K562 (cell line): Measurements from ENCODE around the gene YBX2. TPM values are rescaled to one million over a fixed set of nuclear protein-coding genes. Genes with fewer than 3 reads are reported as not detected.

Source experiments
- ARID3B ChIP-seq: fragments of 250-450 bp; sonication (Bioruptor Pico); IDR thresholded peaks from 2 replicates; pipeline ENCODE4 v1.4.0; 2020; ENCODE audit warnings: borderline replicate concordance
- BRD9 ChIP-seq: fragments of 450-650 bp; IDR thresholded peaks from 2 replicates; pipeline ENCODE4 v1.6.1; 2018; ENCODE audit warnings: low read depth; ENCODE audit not compliant: partially characterized antibody
- CTBP1 ChIP-seq: fragments of 450-650 bp; IDR thresholded peaks from 2 replicates; pipeline ENCODE4 v1.6.1; 2016; ENCODE audit warnings: borderline replicate concordance
- ELF1 ChIP-seq: fragments of 200-800 bp; sonication (Bioruptor generic); IDR thresholded peaks from 2 replicates; pipeline ENCODE4 v1.6.1; 2016; ENCODE audit warnings: missing genetic modification characterization, missing compliant biosample characterization
- ELK1 ChIP-seq: sonication (generic); formaldehyde crosslinking; IDR thresholded peaks from 2 replicates; pipeline ENCODE4 v1.8.1; 2022; ENCODE audit warnings: missing genetic modification reagents
- ILK ChIP-seq: fragments of 450-650 bp; IDR thresholded peaks from 2 replicates; pipeline ENCODE4 v1.6.1; 2016; ENCODE audit warnings: missing genetic modification characterization, low read depth, mild to moderate bottlenecking, missing compliant biosample characterization, moderate library complexity, borderline replicate concordance
- MBD2 ChIP-seq: sonication (generic); IDR thresholded peaks from 2 replicates; pipeline ENCODE4 v1.6.1; 2016; ENCODE audit warnings: low read depth, borderline replicate concordance
- NCOA1 ChIP-seq: fragments of 450-650 bp; IDR thresholded peaks from 2 replicates; pipeline ENCODE4 v1.6.1; 2016; ENCODE audit warnings: low read depth
- NFYB ChIP-seq: IDR thresholded peaks from 2 replicates; pipeline ENCODE4 v1.6.1; 2011; ENCODE audit warnings: mild to moderate bottlenecking, moderate library complexity; ENCODE audit not compliant: insufficient read length; ENCODE audit errors: extremely low read depth
- NUFIP1 ChIP-seq: fragments of 450-650 bp; IDR thresholded peaks from 2 replicates; pipeline ENCODE4 v1.6.1; 2018; ENCODE audit not compliant: partially characterized antibody
- POLR2A ChIP-seq: fragments of 450-650 bp; conservative IDR thresholded peaks from 2 replicates; pipeline ENCODE4 v1.6.1; 2016
- PRDM10 ChIP-seq: fragments of 450-650 bp; IDR thresholded peaks from 2 replicates; pipeline ENCODE4 v1.6.1; 2018; ENCODE audit not compliant: partially characterized antibody
- PREB ChIP-seq: sonication (generic); formaldehyde crosslinking; IDR thresholded peaks from 2 replicates; pipeline ENCODE4 v1.8.1; 2023; ENCODE audit warnings: mild to moderate bottlenecking, missing genetic modification reagents
- PTTG1 ChIP-seq: fragments of 450-650 bp; IDR thresholded peaks from 2 replicates; pipeline ENCODE4 v1.6.1; 2016; ENCODE audit warnings: low read depth, mild to moderate bottlenecking, missing genetic modification characterization, missing compliant biosample characterization
- TFAP4 ChIP-seq: sonication (generic); formaldehyde crosslinking; IDR thresholded peaks from 2 replicates; pipeline ENCODE4 v1.8.0; 2022; ENCODE audit warnings: missing genetic modification reagents, mild to moderate bottlenecking, moderate library complexity, borderline replicate concordance
- ZNF253 ChIP-seq: fragments of 250-450 bp; sonication (Bioruptor Pico); conservative IDR thresholded peaks from 2 replicates; pipeline ENCODE4 v1.6.1; 2021; ENCODE audit warnings: mild to moderate bottlenecking
- ZNF740 ChIP-seq, 3 experiments: fragments of 200-800 bp in 1 of 3; sonication (Bioruptor generic) in 1 of 3; sonication (generic) in 1 of 3; formaldehyde crosslinking in 1 of 3; IDR thresholded peaks; 2 replicates each; pipeline versions ENCODE4 v1.6.1 to v1.8.0; 2016 to 2022; ENCODE audit warnings: mild to moderate bottlenecking in 2 of 3, missing compliant biosample characterization in 2 of 3, missing genetic modification characterization in 2 of 3, missing genetic modification reagents in 1 of 3
- polyA plus RNA-seq, 8 experiments: library from polyadenylated mRNA; depleted of rRNA in 4 of 8; stranded (reverse) in 5 of 8; unstranded in 3 of 8; fragments of >200 nt; fragmentation: Nextera tagmentation in 2 of 8; fragmentation: Illumina TruSeq in 1 of 8; extraction: Ambion mirVana in 2 of 8; extraction: Trizol in 1 of 8; gene quantifications; 2 replicates each; pipeline versions ENCODE4 v1.2.1 to v1.2.3, GENCODE V29; 2011 to 2014; ENCODE audit warnings: inconsistent platforms in 1 of 8, missing spikeins in 1 of 8
- total RNA-seq, 7 experiments: library from RNA; depleted of rRNA in 6 of 7; stranded (reverse); fragments of >200 nt in 6 of 7; fragmentation: Illumina TruSeq in 2 of 7; extraction: Trizol in 2 of 7; gene quantifications; 2 replicates each; pipeline versions ENCODE4 v1.2.1 to v1.2.3, GENCODE V29; 2011 to 2021; ENCODE audit warnings: low replicate concordance in 1 of 7

The YBX2 gene
- total and polyA plus RNA-seq, 9 of the 15 experiments (the other 6 are each of a cell fraction or from before 2014, with no cell fraction given): 0.03 to 0.59 (median 0.27) TPM; not detected in 6

GRCh38 chr17:7262935-7263800 lies 31.3 kb downstream of the YBX2 start (continued):
- TF ChIP-seq TFAP4 (CRISPR knock-in tag): no peak
- 0 out of 2 replicates have a peak, but pooled peaks have one; percentile 36 for TF ChIP-seq MBD2
- no peak for TF ChIP-seq ELF1 (tag)
- TF ChIP-seq PREB: no peak
- peak; percentile 61; the same call in 1 of the 2 replicates for TF ChIP-seq CTBP1
- no peak for TF ChIP-seq ARID3B (CRISPR knock-in tag)
- TF ChIP-seq ILK: no peak
- TF ChIP-seq BRD9: peak; percentile 92
- TF ChIP-seq NFYB: no peak
- peak; percentile 78 for TF ChIP-seq PRDM10
- TF ChIP-seq NUFIP1: no peak
- TF ChIP-seq NCOA1: peak; percentile 37; the same call in 1 of the 2 replicates
- peak; percentile 58 for TF ChIP-seq POLR2A
- no peak for TF ChIP-seq ELK1 (CRISPR knock-in tag)
- TF ChIP-seq ZNF253: no peak
- TF ChIP-seq PTTG1: no peak
- no peak for TF ChIP-seq ZNF740 (CRISPR knock-in tag; IDR thresholded peaks at IDR 0.05)
- TF ChIP-seq ZNF740 (tag; IDR thresholded peaks at IDR 0.05): no peak
